ENCODE results near the gene PRLR. TPM values are rescaled to one million over a fixed set of nuclear protein-coding genes. Genes with fewer than 3 reads are reported as not detected.

The PRLR gene
- total RNA-seq, 1 experiment from 2014 or later: 2.5 TPM

DNA sequence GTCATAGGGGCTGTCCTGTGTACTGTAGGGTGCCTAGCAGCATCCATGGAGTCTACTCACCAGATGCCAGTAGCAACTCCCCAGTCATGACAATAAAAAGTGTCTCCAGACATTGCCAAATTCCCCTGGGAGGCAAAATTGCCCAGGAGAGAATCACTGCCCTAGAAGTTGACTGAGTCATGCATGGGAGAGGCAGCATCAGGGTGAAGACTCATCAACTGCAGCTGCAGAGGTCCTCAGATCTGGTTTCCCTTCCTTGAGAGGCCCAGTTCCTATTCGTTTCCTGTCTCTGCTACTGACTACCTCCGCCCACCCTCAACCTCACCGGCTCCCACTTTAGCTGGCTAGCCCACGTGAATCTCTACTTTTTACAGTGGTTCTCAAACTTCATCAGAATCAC, 93.9 kb downstream of the PRLR start:
- no peaks in the 10 kb centered on the region for H3K79me1 ChIP-seq (ENCODE audit: insufficient read depth, low read depth, low read length, poor library complexity, severe bottlenecking)
- no peak overlapping the region for H2AFZ ChIP-seq (ENCODE audit: low read length)
- H3K27ac ChIP-seq (ENCODE audit: insufficient read length, low read depth, low read length): no peak overlapping the region
- H3K18ac ChIP-seq (ENCODE audit: insufficient read length, low read depth, low read length): no peak overlapping the region
- H3K9me3 ChIP-seq (ENCODE audit: control insufficient read depth, low read depth, low read length): no peaks in the 10 kb centered on the region
- no peak overlapping the region for H2BK120ac ChIP-seq (ENCODE audit: low read depth, low read length, poor library complexity, severe bottlenecking)
- Mint-ChIP-seq H3K27ac (no peak overlapping the region), H3K27me3 (ENCODE audit: low read depth) (no peaks in the 10 kb centered on the region), H3K9me3 (peaks cover 0 to 3% of the 10 kb centered on the region in 2 experiments; a peak in 2 of 5 replicates), H3K4me3 (no peak overlapping the region), H3K4me1 (no peaks in the 10 kb centered on the region), H3K36me3 (ENCODE audit: insufficient read depth in 1 of 3, low read depth in 3 of 3) (no peaks in the 10 kb centered on the region)
- TF ChIP-seq, protein P1, sequence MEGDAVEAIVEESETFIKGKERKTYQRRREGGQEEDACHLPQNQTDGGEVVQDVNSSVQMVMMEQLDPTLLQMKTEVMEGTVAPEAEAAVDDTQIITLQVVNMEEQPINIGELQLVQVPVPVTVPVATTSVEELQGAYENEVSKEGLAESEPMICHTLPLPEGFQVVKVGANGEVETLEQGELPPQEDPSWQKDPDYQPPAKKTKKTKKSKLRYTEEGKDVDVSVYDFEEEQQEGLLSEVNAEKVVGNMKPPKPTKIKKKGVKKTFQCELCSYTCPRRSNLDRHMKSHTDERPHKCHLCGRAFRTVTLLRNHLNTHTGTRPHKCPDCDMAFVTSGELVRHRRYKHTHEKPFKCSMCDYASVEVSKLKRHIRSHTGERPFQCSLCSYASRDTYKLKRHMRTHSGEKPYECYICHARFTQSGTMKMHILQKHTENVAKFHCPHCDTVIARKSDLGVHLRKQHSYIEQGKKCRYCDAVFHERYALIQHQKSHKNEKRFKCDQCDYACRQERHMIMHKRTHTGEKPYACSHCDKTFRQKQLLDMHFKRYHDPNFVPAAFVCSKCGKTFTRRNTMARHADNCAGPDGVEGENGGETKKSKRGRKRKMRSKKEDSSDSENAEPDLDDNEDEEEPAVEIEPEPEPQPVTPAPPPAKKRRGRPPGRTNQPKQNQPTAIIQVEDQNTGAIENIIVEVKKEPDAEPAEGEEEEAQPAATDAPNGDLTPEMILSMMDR (conservative IDR thresholded peaks at IDR 0.05): no peak
- H3K23ac ChIP-seq (ENCODE audit: insufficient read length, low read depth, low read length): no peak overlapping the region
- H4K5ac ChIP-seq (ENCODE audit: insufficient read length, low read depth, low read length): no peak overlapping the region
- no peaks in the 10 kb centered on the region for H3K4me1 ChIP-seq (ENCODE audit: insufficient read depth, low read length)
- H4K91ac ChIP-seq (ENCODE audit: insufficient read length, low read depth, low read length): no peak overlapping the region
- H3K4ac ChIP-seq (ENCODE audit: low read depth, low read length): no peak overlapping the region
- H4K20me1 ChIP-seq (ENCODE audit: control insufficient read depth, insufficient read depth, insufficient read length): no peaks in the 10 kb centered on the region
- no peak overlapping the region for H3T11ph ChIP-seq (ENCODE audit: low read length)
- H3K27me3 ChIP-seq (ENCODE audit: insufficient read depth, low read length): no peaks in the 10 kb centered on the region
- H3K56ac ChIP-seq (ENCODE audit: insufficient read length, low read depth, low read length): no peak overlapping the region
- H2BK20ac ChIP-seq (ENCODE audit: low read depth, low read length, poor library complexity, severe bottlenecking): no peak overlapping the region
- no peak overlapping the region for H3K4me2 ChIP-seq (ENCODE audit: insufficient read depth, insufficient read length, low read length)
- no peak overlapping the region for H2AK5ac ChIP-seq (ENCODE audit: insufficient read length, low read length)
- no peaks in the 10 kb centered on the region for H3K23me2 ChIP-seq (ENCODE audit: insufficient read length, low read depth, low read length, poor library complexity, severe bottlenecking)
- no peak overlapping the region for H3K14ac ChIP-seq (ENCODE audit: insufficient read depth, low read length)
- no peak overlapping the region for H2BK12ac ChIP-seq (ENCODE audit: insufficient read length, low read depth, low read length)
- H3K79me2 ChIP-seq (ENCODE audit: insufficient read depth, low read length): no peaks in the 10 kb centered on the region
- no peak overlapping the region for H4K8ac ChIP-seq (replicated peaks; ENCODE audit: insufficient read length, low read depth, low read length)
- no peak overlapping the region for H2BK15ac ChIP-seq (ENCODE audit: low read depth, low read length)
- no peak overlapping the region for H3K9ac ChIP-seq (ENCODE audit: extremely low read depth, insufficient read length, low read length)
- WGBS (ENCODE audit: extremely low coverage, insufficient read length, low lambda C conversion rate): no CpG with 5 or more reads among the region's 4 CpGs
- no peak for DNase-seq
- H2BK5ac ChIP-seq (ENCODE audit: insufficient read length, low read length): no peak overlapping the region
